Prostate gland (tissue), 2 donors: ENCODE results near the gene ARL2BP.

Experiments
- CTCF ChIP-seq, 4 experiments: fragments of 200-600 bp in 2 of 4; fragments of 450-650 bp in 2 of 4; sonication (generic) in 2 of 4; IDR thresholded peaks; 1 replicate in 3 of 4; 2 replicates in 1 of 4; pipeline ENCODE4 v1.5.1; 2016 to 2019; ENCODE audit warnings: antibody characterized with exemption in 4 of 4, mild to moderate bottlenecking in 2 of 4, moderate library complexity in 2 of 4
- POLR2A ChIP-seq: fragments of 450-650 bp; IDR thresholded peaks from one replicate; pipeline ENCODE4 v1.6.1; 2016; ENCODE audit warnings: antibody characterized with exemption, mild to moderate bottlenecking
- POLR2AphosphoS5 ChIP-seq: sonication (generic); formaldehyde crosslinking; IDR thresholded peaks from one replicate; pipeline ENCODE4 v1.6.1; 2017; ENCODE audit warnings: antibody characterized with exemption

DNA sequence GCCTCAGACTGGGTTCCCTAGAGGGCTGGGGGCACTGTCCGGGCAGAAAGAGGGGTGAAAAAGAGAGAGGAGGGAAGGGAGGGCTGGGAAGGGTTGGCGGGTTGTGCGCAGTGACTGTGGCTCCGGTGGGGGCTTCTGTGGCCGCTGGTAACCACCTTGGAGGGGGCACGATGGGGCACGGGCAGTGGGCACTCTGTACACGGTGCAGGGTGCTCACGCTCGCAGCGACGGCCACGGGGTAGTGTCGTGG is 38.8 kb downstream of the ARL2BP start:
- TF ChIP-seq CTCF (IDR thresholded peaks at IDR 0.05) = no peak
- no peak for TF ChIP-seq POLR2A
- no peak for TF ChIP-seq POLR2AphosphoS5
